ENCODE data around the gene ATG16L2. TPM values are rescaled to one million over a fixed set of nuclear protein-coding genes. Genes with fewer than 3 reads are reported as not detected.

ATG16L2 gene
- total and polyA plus RNA-seq, 2 donors (not counting 3 experiments of a cell fraction or from before 2014, with no cell fraction given), result 26.5 to 30.5 TPM

GRCh38 chr11:72773696-72774095, 40.5 kb upstream of the ATG16L2 start:
- H3K4me1 ChIP-seq (ENCODE audit: control insufficient read depth, extremely low read depth, insufficient read depth, low read length), result peaks cover 3% of the 10 kb centered on the region
- CTCF ChIA-PET, result interaction anchor here (0.6 to 1.2 kb wide), 5 partner anchors 8 to 49 kb away, joined by 3 to 7 read pairs (median 4); partner anchors contain the start of gene STARD10
- H3K9me3 ChIP-seq (replicated peaks; ENCODE audit: control insufficient read depth, insufficient read depth, low read length), result no peaks in the 10 kb centered on the region
- dilution Hi-C loops (cut with MboI; ENCODE audit: extremely low pct_ligation_motif_present, low sequenced_read_pairs), result no loop called here
- POLR2A ChIA-PET, result no interaction called here
- no peak overlapping the region for H3K9ac ChIP-seq (replicated peaks; ENCODE audit: extremely low read depth, insufficient read depth, low read length)
- H3K79me2 ChIP-seq (ENCODE audit: control insufficient read depth, insufficient read depth, low read length), result no peaks in the 10 kb centered on the region
- DNase-seq (ENCODE audit: low read depth, low spot score) (no peak), FAIRE-seq (no peak)
- H3K27ac ChIP-seq (ENCODE audit: insufficient read depth, low read depth, low read length), result no peak overlapping the region
- no peaks in the 10 kb centered on the region for H3K36me3 ChIP-seq (ENCODE audit: control insufficient read depth in 2 of 2, extremely low read depth in 1 of 2, insufficient read depth in 2 of 2, low read length in 2 of 2)
- no peak overlapping the region for H3K4me2 ChIP-seq (ENCODE audit: insufficient read depth, low read length)
- no peak overlapping the region for H2AFZ ChIP-seq (ENCODE audit: low read depth, low read length)
- H3K27me3 ChIP-seq (ENCODE audit: control insufficient read depth in 2 of 2, insufficient read depth in 2 of 2, low read length in 2 of 2), result no peaks in the 10 kb centered on the region
- TF ChIP-seq EZH2 (IDR thresholded peaks at IDR 0.05; ENCODE audit: borderline replicate concordance, low read depth, low read length, severe bottlenecking), result no peak
- TF ChIP-seq FOS (IDR thresholded peaks at IDR 0.05; ENCODE audit: borderline replicate concordance, insufficient read depth, low read length), result no peak
- no peak for TF ChIP-seq JUN (IDR thresholded peaks at IDR 0.05; ENCODE audit: borderline replicate concordance, insufficient read depth, insufficient read length, low read depth)
- no peak for TF ChIP-seq MYC (IDR thresholded peaks at IDR 0.05; ENCODE audit: low read depth, low read length)
- TF ChIP-seq, protein P1, sequence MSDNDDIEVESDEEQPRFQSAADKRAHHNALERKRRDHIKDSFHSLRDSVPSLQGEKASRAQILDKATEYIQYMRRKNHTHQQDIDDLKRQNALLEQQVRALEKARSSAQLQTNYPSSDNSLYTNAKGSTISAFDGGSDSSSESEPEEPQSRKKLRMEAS (IDR thresholded peaks at IDR 0.05; ENCODE audit: insufficient read depth, insufficient read length), result no peak
- no peak for TF ChIP-seq CTCF (IDR thresholded peaks at IDR 0.05; ENCODE audit: extremely low read depth in 1 of 2, insufficient read depth in 1 of 2, low read depth in 1 of 2, low read length in 2 of 2)
- TF ChIP-seq POLR2AphosphoS5 (IDR thresholded peaks at IDR 0.05; ENCODE audit: insufficient read depth, low read depth, low read length), result no peak
- no peak for TF ChIP-seq GATA2 (IDR thresholded peaks at IDR 0.05; ENCODE audit: insufficient read depth, insufficient read length, low read depth, low read length)
- TF ChIP-seq POLR2A (IDR thresholded peaks at IDR 0.05; ENCODE audit: low read depth, low read length), result no peak
- H4K20me1 ChIP-seq (replicated peaks; ENCODE audit: control insufficient read depth, extremely low read depth, insufficient read depth, low read length), result no peaks in the 10 kb centered on the region
- H3K9me1 ChIP-seq (replicated peaks; ENCODE audit: control insufficient read depth, extremely low read depth, insufficient read depth, low read length), result no peaks in the 10 kb centered on the region
- no TSS peak for BruUV-seq (replicated peaks)
- intact Hi-C loops (cut with micrococcal nuclease), result no loop called here
- H3K4me3 ChIP-seq (replicated peaks in 1 of 3; ENCODE audit: insufficient read depth in 1 of 3, low read depth in 1 of 3, low read length in 3 of 3), result no peak overlapping the region

Data from endothelial cell of umbilical vein (primary cell).